SK-N-SH treated with all-trans-retinoic acid at 6 μM for 48 hours (cell line): Measurements from ENCODE around the gene ACTL8.

Source experiments
- ARNTL ChIP-seq: fragments of 450-650 bp; formaldehyde crosslinking; IDR thresholded peaks from 2 replicates; pipeline ENCODE4 v1.5.0; 2020; ENCODE audit warnings: low read depth, mild to moderate bottlenecking, moderate library complexity, borderline replicate concordance
- ESRRG ChIP-seq: fragments of 250-450 bp; sonication (Bioruptor Pico); IDR thresholded peaks from 2 replicates; pipeline ENCODE4 v1.6.1; 2021; ENCODE audit warnings: mild to moderate bottlenecking
- ISL1 ChIP-seq: fragments of 250-450 bp; sonication (Bioruptor Pico); IDR thresholded peaks from 2 replicates; pipeline ENCODE4 v2.1.2; 2022; ENCODE audit warnings: mild to moderate bottlenecking, moderate library complexity
- PATZ1 ChIP-seq: fragments of 250-450 bp; sonication (Bioruptor Pico); IDR thresholded peaks from 2 replicates; pipeline ENCODE4 v1.8.0; 2020; ENCODE audit warnings: mild to moderate bottlenecking, moderate library complexity, borderline replicate concordance
- TSHZ2 ChIP-seq: fragments of 250-450 bp; sonication (Bioruptor Pico); IDR thresholded peaks from 2 replicates; pipeline ENCODE4 v1.5.0; 2020; ENCODE audit warnings: mild to moderate bottlenecking, moderate library complexity
- ZC3H10 ChIP-seq: fragments of 250-450 bp; sonication (Bioruptor Pico); IDR thresholded peaks from 2 replicates; pipeline ENCODE4 v1.5.1; 2021; ENCODE audit warnings: mild to moderate bottlenecking, moderate library complexity
- ZFP30 ChIP-seq: fragments of 450-650 bp; formaldehyde crosslinking; IDR thresholded peaks from 2 replicates; pipeline ENCODE4 v1.5.0; 2022; ENCODE audit warnings: mild to moderate bottlenecking, moderate library complexity
- ZNF8 ChIP-seq: fragments of 450-650 bp; formaldehyde crosslinking; IDR thresholded peaks from 2 replicates; pipeline ENCODE4 v1.5.0; 2020; ENCODE audit warnings: mild to moderate bottlenecking, moderate library complexity
- TF ChIP-seq, protein P1 (sequence below): fragments of 250-450 bp; sonication (Bioruptor Pico); IDR thresholded peaks from 2 replicates; pipeline ENCODE4 v1.5.1; 2021; ENCODE audit warnings: mild to moderate bottlenecking, moderate library complexity

- no peak for TF ChIP-seq ISL1 (CRISPR knock-in tag)
- no peak for TF ChIP-seq ESRRG (CRISPR knock-in tag)
- no peak for TF ChIP-seq PATZ1 (CRISPR knock-in tag)
- TF ChIP-seq, protein P1, sequence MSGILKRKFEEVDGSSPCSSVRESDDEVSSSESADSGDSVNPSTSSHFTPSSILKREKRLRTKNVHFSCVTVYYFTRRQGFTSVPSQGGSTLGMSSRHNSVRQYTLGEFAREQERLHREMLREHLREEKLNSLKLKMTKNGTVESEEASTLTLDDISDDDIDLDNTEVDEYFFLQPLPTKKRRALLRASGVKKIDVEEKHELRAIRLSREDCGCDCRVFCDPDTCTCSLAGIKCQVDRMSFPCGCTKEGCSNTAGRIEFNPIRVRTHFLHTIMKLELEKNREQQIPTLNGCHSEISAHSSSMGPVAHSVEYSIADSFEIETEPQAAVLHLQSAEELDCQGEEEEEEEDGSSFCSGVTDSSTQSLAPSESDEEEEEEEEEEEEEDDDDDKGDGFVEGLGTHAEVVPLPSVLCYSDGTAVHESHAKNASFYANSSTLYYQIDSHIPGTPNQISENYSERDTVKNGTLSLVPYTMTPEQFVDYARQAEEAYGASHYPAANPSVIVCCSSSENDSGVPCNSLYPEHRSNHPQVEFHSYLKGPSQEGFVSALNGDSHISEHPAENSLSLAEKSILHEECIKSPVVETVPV = no peak
- no peak for TF ChIP-seq TSHZ2 (CRISPR knock-in tag)
- TF ChIP-seq ZNF8 (CRISPR knock-in tag) = no peak
- no peak for TF ChIP-seq ZFP30 (CRISPR knock-in tag)
- no peak for TF ChIP-seq ZC3H10 (CRISPR knock-in tag)
- no peak for TF ChIP-seq ARNTL
Observed at GRCh38 chr1:17713993-17714392, 41.1 kb upstream of the ACTL8 start.
